ENCODE results near the gene RASA3.
"Not testable (repeated sequence)": the region's sequence is repeated elsewhere in the genome, so short reads cannot be mapped to it uniquely, and the experiment has no call there.

- TF ChIP-seq CTCF (IDR thresholded peaks at IDR 0.05; ENCODE audit: control extremely low read depth in 1 of 3, insufficient read depth in 1 of 3, low read depth in 1 of 3, low read length in 3 of 3); POLR2A (IDR thresholded peaks at IDR 0.05; ENCODE audit: control extremely low read depth in 1 of 2, low read depth in 2 of 2, low read length in 2 of 2); EZH2 (IDR thresholded peaks at IDR 0.05; ENCODE audit: low read depth, low read length, severe bottlenecking); SP4 (IDR thresholded peaks at IDR 0.05; ENCODE audit: low read length): not testable (repeated sequence)
Measured at GRCh38 chr13:114148886-114149285, 16.5 kb upstream of the RASA3 start.
